GM12892 (cell line): Measurements from ENCODE around the gene ATP6V1E1.

Experiments used
- POLR2AphosphoS5 ChIP-seq: IDR thresholded peaks from 2 replicates; pipeline ENCODE4 v1.6.1; 2011; ENCODE audit warnings: low read depth, low read length, control low read depth
- TAF1 ChIP-seq: IDR thresholded peaks from 2 replicates; pipeline ENCODE4 v1.6.1; 2011; ENCODE audit warnings: low read depth, mild to moderate bottlenecking, control low read depth, low read length, borderline replicate concordance

DNA sequence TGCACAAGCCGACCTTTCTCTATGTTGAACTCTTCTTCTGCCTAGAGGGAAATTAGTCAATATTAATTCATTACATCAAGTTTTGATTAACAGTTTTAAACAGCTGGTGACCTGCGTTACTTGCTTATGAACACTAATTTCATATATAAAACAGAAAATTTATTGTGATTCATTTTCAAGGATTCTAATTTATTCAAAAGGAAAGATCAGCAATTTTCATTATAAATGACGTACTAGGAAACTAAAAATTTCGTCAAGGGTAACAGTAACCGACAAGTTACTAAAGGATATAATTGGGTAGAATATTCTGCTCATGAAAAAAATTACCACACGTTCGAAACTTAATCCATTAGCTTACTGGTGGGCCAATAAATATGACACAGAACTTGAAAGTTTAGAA lies 15.3 kb downstream of the ATP6V1E1 start:
- no peak for TF ChIP-seq POLR2AphosphoS5
- TF ChIP-seq TAF1: no peak
